GM18505 (cell line): ENCODE measurements around the gene PIK3R1.

Experiments used
- ATAC-seq: cut with Tn5 transposase; IDR thresholded peaks from one replicate; pipeline ENCODE4 v1.9.1; 2021; ENCODE audit not compliant: unreplicated experiment
- POLR2A ChIP-seq: IDR thresholded peaks from 4 replicates; pipeline ENCODE4 v1.6.1; 2011; ENCODE audit warnings: borderline replicate concordance; ENCODE audit not compliant: insufficient read depth, insufficient read length; ENCODE audit errors: extremely low read depth

The PIK3R1 gene

GRCh38 chr5:68285851-68286611 lies 70.5 kb downstream of the PIK3R1 start:
- TF ChIP-seq POLR2A, result no peak
- ATAC-seq, result no peak

GRCh38 chr5:68286612-68286912 lies 71.0 kb downstream of the PIK3R1 start:
- no peak for ATAC-seq
- no peak for TF ChIP-seq POLR2A

GRCh38 chr5:68287631-68287975 lies 72.0 kb downstream of the PIK3R1 start:
- ATAC-seq, result no peak

GRCh38 chr5:68287976-68288706 lies 72.6 kb downstream of the PIK3R1 start:
- ATAC-seq, result peak; percentile 76
- TF ChIP-seq POLR2A, result peak; percentile 55

More at GRCh38 chr5:68287631-68287975, 72.0 kb downstream of the PIK3R1 start:
- no peak for TF ChIP-seq POLR2A

GRCh38 chr5:68288707-68289134 lies 73.2 kb downstream of the PIK3R1 start:
- TF ChIP-seq POLR2A, result no peak
- ATAC-seq, result peak; percentile 6

- TF ChIP-seq POLR2A, result no peak
- no peak for ATAC-seq
Observed at GRCh38 chr5:68289498-68289897, 73.9 kb downstream of the PIK3R1 start.

GRCh38 chr5:68290260-68290674 lies 74.7 kb downstream of the PIK3R1 start:
- no peak for ATAC-seq
- TF ChIP-seq POLR2A, result no peak

- TF ChIP-seq POLR2A, result no peak
Observed at GRCh38 chr5:68290847-68291246, 75.3 kb downstream of the PIK3R1 start.

GRCh38 chr5:68292316-68292715 lies 76.8 kb downstream of the PIK3R1 start:
- TF ChIP-seq POLR2A, result no peak
- ATAC-seq, result no peak

More at GRCh38 chr5:68290847-68291246, 75.3 kb downstream of the PIK3R1 start:
- ATAC-seq, result no peak

GRCh38 chr5:68295772-68296171 lies 80.2 kb downstream of the PIK3R1 start:
- TF ChIP-seq POLR2A, result no peak
- ATAC-seq, result no peak

GRCh38 chr5:68296895-68297294 lies 81.3 kb downstream of the PIK3R1 start:
- no peak for ATAC-seq
- no peak for TF ChIP-seq POLR2A

- ATAC-seq, result no peak
- no peak for TF ChIP-seq POLR2A
Observed at GRCh38 chr5:68297656-68298055, 82.1 kb downstream of the PIK3R1 start.

GRCh38 chr5:68298479-68298878 lies 82.9 kb downstream of the PIK3R1 start:
- no peak for TF ChIP-seq POLR2A
- no peak for ATAC-seq

GRCh38 chr5:68299105-68299504 lies 83.5 kb downstream of the PIK3R1 start:
- ATAC-seq, result no peak
- no peak for TF ChIP-seq POLR2A
